ENCODE data around the gene HIF3A.

The HIF3A gene

GRCh38 chr19:46384396-46384795, 87.6 kb downstream of the HIF3A start:
- no peak for DNase-seq (ENCODE audit: low spot score)

GRCh38 chr19:46385636-46386035, 88.8 kb downstream of the HIF3A start:
- no peak for DNase-seq (ENCODE audit: low spot score)

GRCh38 chr19:46386151-46386550, 89.3 kb downstream of the HIF3A start:
- no peak for DNase-seq (ENCODE audit: low spot score)

- no peak for DNase-seq (ENCODE audit: low spot score)
Measured at GRCh38 chr19:46386996-46387712, 90.3 kb downstream of the HIF3A start.

- DNase-seq (ENCODE audit: low spot score): no peak
Measured at GRCh38 chr19:46387713-46388130, 90.9 kb downstream of the HIF3A start.

GRCh38 chr19:46388311-46389095, 91.7 kb downstream of the HIF3A start:
- DNase-seq (ENCODE audit: low spot score): no peak

- DNase-seq (ENCODE audit: low spot score): no peak
Measured at GRCh38 chr19:46390121-46390858, 93.4 kb downstream of the HIF3A start.

GRCh38 chr19:46390866-46391265, 94.0 kb downstream of the HIF3A start:
- DNase-seq (ENCODE audit: low spot score): no peak

GRCh38 chr19:46391296-46392251, 94.7 kb downstream of the HIF3A start:
- DNase-seq (ENCODE audit: low spot score): no peak

- DNase-seq (ENCODE audit: low spot score): no peak
Measured at GRCh38 chr19:46392252-46392801, 95.5 kb downstream of the HIF3A start.

GRCh38 chr19:46392837-46393236, 96.0 kb downstream of the HIF3A start:
- DNase-seq (ENCODE audit: low spot score): no peak
